HG03442 (cell line): ENCODE results near the gene RGS6.

ENCODE experiments used
- ATAC-seq: cut with Tn5 transposase; IDR thresholded peaks from one replicate; pipeline ENCODE4 v1.9.1; 2021; ENCODE audit warnings: mild to moderate bottlenecking, moderate library complexity; ENCODE audit not compliant: unreplicated experiment

Gene RGS6

GRCh38 chr14:72546344-72547016 is 614.3 kb downstream of the RGS6 start:
- ATAC-seq, result no peak

GRCh38 chr14:72547999-72548398 is 615.8 kb downstream of the RGS6 start:
- ATAC-seq, result no peak

GRCh38 chr14:72549026-72549425 is 616.8 kb downstream of the RGS6 start:
- no peak for ATAC-seq

GRCh38 chr14:72549854-72550253 is 617.6 kb downstream of the RGS6 start:
- no peak for ATAC-seq

- no peak for ATAC-seq
These were observed 618.3 kb downstream of the RGS6 start for GRCh38 chr14:72550513-72550912.

GRCh38 chr14:72552236-72552635 is 620.0 kb downstream of the RGS6 start:
- no peak for ATAC-seq

GRCh38 chr14:72553161-72553560 is 620.9 kb downstream of the RGS6 start:
- no peak for ATAC-seq

GRCh38 chr14:72553656-72554055 is 621.4 kb downstream of the RGS6 start:
- ATAC-seq, result no peak

- ATAC-seq, result no peak
These were observed 622.2 kb downstream of the RGS6 start for GRCh38 chr14:72554401-72554800.

GRCh38 chr14:72554994-72555608 is 622.9 kb downstream of the RGS6 start:
- no peak for ATAC-seq

GRCh38 chr14:72555609-72556000 is 623.4 kb downstream of the RGS6 start:
- ATAC-seq, result no peak

GRCh38 chr14:72557671-72558070 is 625.4 kb downstream of the RGS6 start:
- no peak for ATAC-seq

- no peak for ATAC-seq
These were observed 626.5 kb downstream of the RGS6 start for GRCh38 chr14:72558721-72559120.

- no peak for ATAC-seq
These were observed 627.0 kb downstream of the RGS6 start for GRCh38 chr14:72559202-72559601.

- ATAC-seq, result no peak
These were observed 627.5 kb downstream of the RGS6 start for GRCh38 chr14:72559669-72560255.

- ATAC-seq, result no peak
These were observed 628.1 kb downstream of the RGS6 start for GRCh38 chr14:72560331-72560730.

- no peak for ATAC-seq
These were observed 628.8 kb downstream of the RGS6 start for GRCh38 chr14:72560889-72561493.

- ATAC-seq, result no peak
These were observed 630.1 kb downstream of the RGS6 start for GRCh38 chr14:72562300-72562699.

GRCh38 chr14:72563676-72564075 is 631.4 kb downstream of the RGS6 start:
- ATAC-seq, result no peak

GRCh38 chr14:72565149-72565559 is 632.9 kb downstream of the RGS6 start:
- ATAC-seq, result no peak

- ATAC-seq, result no peak
These were observed 633.7 kb downstream of the RGS6 start for GRCh38 chr14:72565917-72566316.

- no peak for ATAC-seq
These were observed 635.0 kb downstream of the RGS6 start for GRCh38 chr14:72567226-72567625.
